NCI-H1048 (cell line): Measurements from ENCODE around the gene GAGE12F.
"Not testable (repeated sequence)": the region's sequence is repeated elsewhere in the genome, so short reads cannot be mapped to it uniquely, and the experiment has no call there.

Source experiments
- DNase-seq: peaks from one replicate; lab custom pipeline; 2025; lab: John Stamatoyannopoulos, UW

The GAGE12F gene

DNA sequence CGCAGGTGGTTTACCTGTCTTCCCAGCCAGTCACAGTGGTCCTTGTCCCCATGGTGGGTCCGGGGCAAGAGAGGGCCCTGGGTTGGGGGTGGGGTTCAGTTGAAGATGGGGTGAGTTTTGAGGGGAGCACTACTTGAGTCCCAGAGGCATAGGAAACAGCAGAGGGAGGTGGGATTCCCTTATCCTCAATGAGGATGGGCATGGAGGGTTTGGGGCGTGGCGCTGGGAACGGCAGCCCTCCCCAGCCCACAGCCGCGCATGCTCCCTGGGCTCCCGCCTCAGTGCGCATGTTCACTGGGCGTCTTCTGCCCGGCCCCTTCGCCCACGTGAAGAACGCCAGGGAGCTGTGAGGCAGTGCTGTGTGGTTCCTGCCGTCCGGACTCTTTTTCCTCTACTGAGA is at the start of gene GAGE12F:
Gene GAGE12F (plus strand): TSS at position 301 of the 400 bp plus-strand sequence. CDS start 1,155 bp downstream, outside the sequence.
- DNase-seq = not testable (repeated sequence)

DNA sequence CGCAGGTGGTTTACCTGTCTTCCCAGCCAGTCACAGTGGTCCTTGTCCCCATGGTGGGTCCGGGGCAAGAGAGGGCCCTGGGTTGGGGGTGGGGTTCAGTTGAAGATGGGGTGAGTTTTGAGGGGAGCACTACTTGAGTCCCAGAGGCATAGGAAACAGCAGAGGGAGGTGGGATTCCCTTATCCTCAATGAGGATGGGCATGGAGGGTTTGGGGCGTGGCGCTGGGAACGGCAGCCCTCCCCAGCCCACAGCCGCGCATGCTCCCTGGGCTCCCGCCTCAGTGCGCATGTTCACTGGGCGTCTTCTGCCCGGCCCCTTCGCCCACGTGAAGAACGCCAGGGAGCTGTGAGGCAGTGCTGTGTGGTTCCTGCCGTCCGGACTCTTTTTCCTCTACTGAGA is 28.8 kb upstream of the GAGE12F start, which contains the start of gene GAGE12C:
Gene GAGE12C (plus strand): TSS at position 301 of the 400 bp plus-strand sequence. CDS start 1,155 bp downstream, outside the sequence.
- not testable (repeated sequence) for DNase-seq

DNA sequence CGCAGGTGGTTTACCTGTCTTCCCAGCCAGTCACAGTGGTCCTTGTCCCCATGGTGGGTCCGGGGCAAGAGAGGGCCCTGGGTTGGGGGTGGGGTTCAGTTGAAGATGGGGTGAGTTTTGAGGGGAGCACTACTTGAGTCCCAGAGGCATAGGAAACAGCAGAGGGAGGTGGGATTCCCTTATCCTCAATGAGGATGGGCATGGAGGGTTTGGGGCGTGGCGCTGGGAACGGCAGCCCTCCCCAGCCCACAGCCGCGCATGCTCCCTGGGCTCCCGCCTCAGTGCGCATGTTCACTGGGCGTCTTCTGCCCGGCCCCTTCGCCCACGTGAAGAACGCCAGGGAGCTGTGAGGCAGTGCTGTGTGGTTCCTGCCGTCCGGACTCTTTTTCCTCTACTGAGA is 19.2 kb upstream of the GAGE12F start, which contains the start of gene GAGE12D:
Gene GAGE12D (plus strand): TSS at position 301 of the 400 bp plus-strand sequence. CDS start 1,155 bp downstream, outside the sequence.
- not testable (repeated sequence) for DNase-seq

DNA sequence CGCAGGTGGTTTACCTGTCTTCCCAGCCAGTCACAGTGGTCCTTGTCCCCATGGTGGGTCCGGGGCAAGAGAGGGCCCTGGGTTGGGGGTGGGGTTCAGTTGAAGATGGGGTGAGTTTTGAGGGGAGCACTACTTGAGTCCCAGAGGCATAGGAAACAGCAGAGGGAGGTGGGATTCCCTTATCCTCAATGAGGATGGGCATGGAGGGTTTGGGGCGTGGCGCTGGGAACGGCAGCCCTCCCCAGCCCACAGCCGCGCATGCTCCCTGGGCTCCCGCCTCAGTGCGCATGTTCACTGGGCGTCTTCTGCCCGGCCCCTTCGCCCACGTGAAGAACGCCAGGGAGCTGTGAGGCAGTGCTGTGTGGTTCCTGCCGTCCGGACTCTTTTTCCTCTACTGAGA is 9.7 kb upstream of the GAGE12F start, which contains the start of gene GAGE12E:
Gene GAGE12E (plus strand): TSS at position 301 of the 400 bp plus-strand sequence. CDS start 1,155 bp downstream, outside the sequence.
- DNase-seq = not testable (repeated sequence)

- not testable (repeated sequence) for DNase-seq
Observed at GRCh38 chrX:49568728-49569127, 8.1 kb downstream of the GAGE12F start.

DNA sequence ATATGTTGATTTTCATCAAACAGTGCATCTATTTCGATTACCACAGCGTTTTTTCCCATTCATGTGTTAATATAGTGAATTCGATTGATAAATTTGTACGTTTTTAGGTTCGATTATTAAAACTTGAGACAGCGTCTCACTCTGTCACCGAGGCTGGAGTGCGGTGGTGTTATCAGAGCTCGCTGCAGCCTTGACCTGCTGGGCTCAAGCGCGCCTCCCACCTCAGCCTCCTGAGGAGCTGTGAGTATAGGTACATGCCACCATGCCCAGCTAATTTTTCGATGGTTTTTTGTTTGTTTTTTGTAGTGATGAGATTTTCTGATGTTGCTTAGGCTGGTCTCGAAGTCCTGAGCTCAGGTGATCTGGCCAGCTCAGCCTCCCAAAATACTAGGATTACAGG is 8.5 kb downstream of the GAGE12F start:
- DNase-seq = not testable (repeated sequence)

DNA sequence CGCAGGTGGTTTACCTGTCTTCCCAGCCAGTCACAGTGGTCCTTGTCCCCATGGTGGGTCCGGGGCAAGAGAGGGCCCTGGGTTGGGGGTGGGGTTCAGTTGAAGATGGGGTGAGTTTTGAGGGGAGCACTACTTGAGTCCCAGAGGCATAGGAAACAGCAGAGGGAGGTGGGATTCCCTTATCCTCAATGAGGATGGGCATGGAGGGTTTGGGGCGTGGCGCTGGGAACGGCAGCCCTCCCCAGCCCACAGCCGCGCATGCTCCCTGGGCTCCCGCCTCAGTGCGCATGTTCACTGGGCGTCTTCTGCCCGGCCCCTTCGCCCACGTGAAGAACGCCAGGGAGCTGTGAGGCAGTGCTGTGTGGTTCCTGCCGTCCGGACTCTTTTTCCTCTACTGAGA is 9.5 kb downstream of the GAGE12F start, which contains the start of gene GAGE12G:
Gene GAGE12G (plus strand): TSS at position 301 of the 400 bp plus-strand sequence. CDS start 1,155 bp downstream, outside the sequence.
- not testable (repeated sequence) for DNase-seq

GRCh38 chrX:49579649-49580048 is 19.0 kb downstream of the GAGE12F start, which contains the start of gene GAGE12H:
Gene GAGE12H (plus strand): TSS chrX:49579949. CDS start chrX:49581104, 1,155 bp downstream.
- DNase-seq = not testable (repeated sequence)

- DNase-seq = not testable (repeated sequence)
Observed at GRCh38 chrX:49589196-49589595, 28.6 kb downstream of the GAGE12F start, which contains the start of gene GAGE2A. Gene GAGE2A (plus strand): TSS chrX:49589496. CDS start chrX:49590651, 1,155 bp downstream.

GRCh38 chrX:49589769-49590478 is 29.3 kb downstream of the GAGE12F start:
- DNase-seq = not testable (repeated sequence)

DNA sequence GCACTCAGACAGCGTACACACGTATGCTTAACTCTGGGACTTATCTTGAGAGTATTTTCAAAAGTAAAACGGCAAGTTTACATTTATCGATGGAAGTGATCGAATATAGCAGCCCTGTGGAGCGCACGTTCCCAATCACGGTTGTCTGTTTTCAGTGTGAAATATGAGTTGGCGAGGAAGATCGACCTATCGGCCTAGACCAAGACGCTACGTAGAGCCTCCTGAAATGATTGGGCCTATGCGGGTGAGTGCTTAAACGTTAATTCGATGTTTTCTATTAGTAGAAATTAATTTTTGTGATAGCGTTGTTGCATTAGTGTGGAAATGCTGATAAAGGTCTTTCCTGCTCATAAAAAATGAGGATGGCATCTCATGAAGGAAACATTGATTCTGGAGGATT is 29.8 kb downstream of the GAGE12F start:
- not testable (repeated sequence) for DNase-seq

- not testable (repeated sequence) for DNase-seq
Observed at GRCh38 chrX:49598720-49599119, 38.1 kb downstream of the GAGE12F start, which contains the start of gene GAGE1. Gene GAGE1 (plus strand): TSS chrX:49599020. CDS start chrX:49600175, 1,155 bp downstream.

DNA sequence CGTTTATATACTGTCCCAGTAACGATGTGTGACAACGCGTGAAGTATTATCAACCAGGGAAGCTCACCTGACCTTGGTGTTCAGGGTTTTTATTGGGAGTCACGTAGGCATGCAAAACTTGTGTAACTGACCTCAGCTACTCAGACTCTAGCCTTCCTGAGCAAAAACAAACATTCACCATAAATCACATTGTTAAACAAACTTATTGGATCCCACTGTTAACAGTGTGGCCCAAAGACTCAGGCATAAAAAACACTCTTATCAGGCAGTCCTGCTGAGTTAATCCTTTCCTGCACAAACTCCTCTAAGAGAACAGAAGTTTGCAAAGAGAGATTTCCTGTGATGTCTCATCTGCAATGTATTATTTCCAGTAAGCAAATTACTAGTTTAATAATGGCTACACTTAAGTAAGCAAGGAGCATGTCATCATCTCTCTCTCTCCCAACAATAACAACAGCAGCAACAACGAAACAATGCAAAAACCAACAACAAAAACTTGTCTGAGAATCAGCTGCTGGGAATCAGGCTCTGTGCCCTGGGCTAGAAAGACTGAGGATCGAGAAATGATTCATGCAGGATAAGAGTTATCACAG is 50.2 kb downstream of the GAGE12F start:
- no peak for DNase-seq
